HG03196 (cell line): ENCODE measurements around the gene CYP39A1.

Experiments used
- ATAC-seq: cut with Tn5 transposase; IDR thresholded peaks from one replicate; pipeline ENCODE4 v1.9.1; 2021; ENCODE audit not compliant: unreplicated experiment

CYP39A1 gene

DNA sequence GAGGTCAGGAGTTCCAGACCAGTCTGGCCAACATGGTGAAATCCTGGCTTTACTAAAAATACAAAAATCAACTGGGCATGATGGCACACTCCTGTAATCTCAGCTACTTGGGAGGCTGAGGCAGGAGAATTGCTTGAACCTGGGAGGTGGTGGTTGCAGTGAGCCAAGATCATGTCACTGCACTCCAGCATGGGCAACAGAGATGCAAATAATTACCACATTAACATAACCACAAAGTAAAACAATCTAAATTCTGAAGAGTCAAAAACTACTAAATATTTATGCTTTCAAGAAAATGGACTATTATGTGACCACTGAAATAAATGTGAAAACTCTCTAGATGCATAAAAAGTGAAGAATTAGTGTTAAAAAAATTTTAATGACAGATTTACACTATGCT is 59.9 kb downstream of the CYP39A1 start:
- no peak for ATAC-seq

DNA sequence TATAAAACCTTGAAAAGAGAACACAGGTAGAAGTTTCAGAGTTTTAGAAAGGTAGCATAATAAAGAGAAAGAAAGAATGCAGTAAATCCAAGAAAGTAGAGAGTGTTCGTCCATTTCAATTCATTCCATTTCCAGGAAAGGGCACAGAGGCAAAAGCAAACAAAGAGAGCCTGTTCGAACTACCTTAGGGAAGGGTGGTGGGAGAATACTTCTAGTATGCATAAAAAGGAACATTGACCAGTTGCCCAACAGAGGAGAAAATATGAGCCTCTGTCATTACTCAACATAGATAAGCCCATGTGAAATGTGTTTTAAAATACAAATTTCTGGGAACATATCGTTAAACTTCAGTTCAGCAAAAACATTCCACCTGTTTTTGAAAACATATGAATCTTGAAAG is 60.6 kb downstream of the CYP39A1 start:
- no peak for ATAC-seq

DNA sequence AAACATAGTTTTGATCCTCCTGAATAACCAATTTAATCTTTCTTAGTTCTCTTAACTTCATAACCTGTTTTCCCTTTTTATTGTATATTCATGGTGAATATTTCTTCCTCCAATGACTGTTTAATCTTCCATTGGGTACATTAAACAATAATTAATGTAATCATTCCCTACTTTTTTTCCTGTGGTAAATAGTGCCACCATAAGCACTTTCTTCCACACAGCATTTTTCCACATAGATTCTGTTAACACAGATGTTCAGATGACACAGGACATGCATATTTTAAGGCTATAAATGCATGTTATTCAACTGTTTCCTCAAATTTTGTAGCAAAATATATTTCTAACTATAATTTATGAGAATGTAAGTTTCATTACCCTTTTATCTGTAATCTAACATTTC is 61.9 kb downstream of the CYP39A1 start:
- no peak for ATAC-seq

DNA sequence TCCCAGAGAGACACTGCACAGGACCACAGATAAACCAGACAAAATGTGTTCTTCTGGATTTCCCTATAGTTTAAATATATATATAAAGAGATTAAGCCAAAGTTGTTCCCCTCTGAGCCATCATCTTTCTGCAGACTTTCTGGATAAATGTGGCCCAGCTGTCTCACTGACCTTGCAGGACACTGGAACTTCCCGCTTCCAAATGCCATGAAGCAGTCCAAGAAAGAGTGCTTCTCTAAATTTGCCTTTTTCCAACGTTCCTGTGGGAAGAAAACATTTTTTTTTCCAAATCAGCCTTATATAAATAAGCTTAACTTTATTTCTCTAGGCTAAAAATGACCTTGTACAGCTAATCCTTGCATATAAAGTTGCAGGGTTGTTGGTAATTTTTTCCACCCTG is 65.7 kb downstream of the CYP39A1 start:
- no peak for ATAC-seq

DNA sequence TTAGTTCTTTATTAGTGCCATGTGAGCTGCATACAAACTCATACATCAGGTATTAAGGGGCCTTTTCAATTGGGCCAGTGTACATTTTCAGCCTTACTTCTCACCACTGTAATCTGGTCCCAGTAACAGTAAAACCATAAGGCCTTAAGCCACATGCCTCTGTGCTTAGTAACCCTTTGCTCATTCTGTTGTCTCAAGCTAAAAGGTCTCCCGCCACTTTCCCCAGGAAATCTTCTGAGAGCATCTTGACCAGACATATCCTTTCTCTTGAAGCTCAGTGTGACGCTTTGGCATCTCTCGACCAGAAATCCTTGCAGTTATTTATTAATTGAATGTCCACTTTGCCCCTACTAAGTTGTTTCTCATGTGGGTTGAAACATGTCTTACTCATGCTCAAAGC is 68.0 kb downstream of the CYP39A1 start:
- ATAC-seq = no peak

DNA sequence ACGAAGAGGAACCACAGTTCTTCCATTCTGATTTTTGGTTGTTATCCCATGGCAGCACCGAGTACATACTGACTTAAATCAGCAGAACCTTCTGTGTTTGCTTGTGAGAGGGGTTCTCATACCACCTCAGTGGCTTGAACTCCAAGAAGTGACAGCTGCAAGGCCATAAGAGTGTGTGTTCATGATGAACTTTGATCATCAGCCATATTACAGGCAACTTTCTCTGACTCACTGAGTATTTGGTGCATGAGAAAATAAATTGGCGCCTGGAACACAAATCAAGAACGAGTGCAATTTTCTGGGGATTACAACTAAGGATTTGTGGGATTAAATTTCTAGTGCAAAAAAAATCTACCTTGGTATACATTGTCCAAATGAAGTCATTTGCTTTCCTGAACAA is 68.9 kb downstream of the CYP39A1 start:
- no peak for ATAC-seq

DNA sequence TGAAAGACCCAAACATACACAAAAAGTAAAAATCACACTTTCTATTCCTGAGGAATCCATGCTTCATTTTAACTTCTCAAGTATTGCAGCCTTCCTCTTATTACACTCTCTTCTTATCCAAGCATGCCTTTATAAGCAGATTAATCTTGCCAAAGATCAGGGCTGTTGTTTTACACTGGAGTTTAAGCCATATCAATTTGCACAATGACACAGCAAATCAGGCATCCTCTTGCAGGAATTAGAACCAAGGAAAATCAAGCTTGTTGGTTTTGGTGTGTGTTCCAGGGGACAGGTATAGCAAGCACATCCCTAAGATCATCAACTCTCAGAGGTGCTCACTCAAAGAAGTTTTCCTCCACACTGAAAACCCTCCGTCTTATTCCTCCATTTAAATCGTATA is 69.5 kb downstream of the CYP39A1 start:
- no peak for ATAC-seq

DNA sequence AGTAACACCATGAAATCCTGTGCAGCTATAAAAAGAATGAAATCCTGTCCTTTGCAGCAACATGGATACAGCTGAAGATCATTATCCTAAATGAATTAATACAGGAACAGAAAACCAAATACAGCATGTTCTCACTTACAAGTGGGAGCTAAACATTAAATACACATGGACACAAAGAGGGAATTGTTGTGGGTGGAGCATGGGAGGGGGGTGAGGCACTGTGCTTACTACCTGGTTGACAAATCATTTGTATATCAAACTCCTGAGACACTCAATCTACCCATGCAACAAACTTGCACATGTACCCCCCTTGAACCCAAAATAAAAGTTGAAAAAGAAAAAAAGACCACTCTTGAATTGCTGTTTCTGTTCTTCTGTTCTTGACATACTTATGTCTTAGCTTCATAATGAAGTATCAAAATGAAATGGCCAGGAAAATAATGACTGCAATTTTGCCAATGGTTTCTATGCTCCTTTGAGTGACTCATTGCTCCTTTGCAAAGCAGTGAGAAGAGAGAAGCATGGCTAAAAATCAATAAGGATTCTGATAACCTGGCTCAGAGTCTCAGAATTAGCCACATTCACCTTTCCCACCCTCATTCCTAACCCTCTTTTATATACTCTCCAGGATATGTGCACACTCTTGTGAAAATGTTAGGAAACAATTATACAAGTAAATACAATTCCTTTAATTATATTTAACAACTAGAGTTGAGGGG is 71.0 kb downstream of the CYP39A1 start:
- no peak for ATAC-seq

DNA sequence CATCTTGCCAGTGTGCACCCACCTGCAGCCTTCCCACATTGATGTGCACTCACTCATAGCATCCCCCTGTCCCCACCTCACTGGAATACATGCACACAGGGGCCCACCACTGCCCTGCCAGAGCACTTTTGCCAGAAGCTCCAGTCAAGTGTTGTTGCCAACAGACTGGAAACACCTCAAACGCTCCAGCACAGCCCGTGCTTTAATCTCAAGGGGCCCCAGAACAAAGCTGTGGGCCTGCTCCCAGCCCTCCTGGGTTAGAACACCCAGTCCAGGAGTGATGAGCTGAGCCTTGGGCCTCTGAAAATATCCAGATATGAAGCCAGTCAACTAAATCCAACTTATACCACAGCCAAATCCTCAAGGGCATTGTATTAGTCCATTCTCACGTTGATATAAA is 77.1 kb downstream of the CYP39A1 start:
- no peak for ATAC-seq

DNA sequence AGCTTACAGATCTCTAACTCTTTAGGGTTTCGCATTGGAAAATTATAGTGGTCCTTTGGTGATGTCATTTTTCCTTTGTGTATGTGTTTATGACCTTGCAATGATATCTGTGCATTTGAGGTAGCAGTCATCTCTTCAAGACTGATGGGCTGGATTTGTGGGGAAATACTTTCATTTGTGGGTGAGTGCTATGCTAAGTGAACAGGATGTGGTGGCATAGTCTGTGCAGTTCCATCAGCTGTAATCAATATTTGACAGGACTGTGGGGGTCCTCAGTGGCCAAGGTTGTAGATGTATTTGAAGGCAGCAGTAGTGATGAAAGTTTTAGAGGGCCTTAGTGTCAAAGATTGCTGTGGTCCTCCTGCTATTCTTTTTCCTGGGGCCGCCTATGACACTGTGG is 79.5 kb downstream of the CYP39A1 start:
- no peak for ATAC-seq

DNA sequence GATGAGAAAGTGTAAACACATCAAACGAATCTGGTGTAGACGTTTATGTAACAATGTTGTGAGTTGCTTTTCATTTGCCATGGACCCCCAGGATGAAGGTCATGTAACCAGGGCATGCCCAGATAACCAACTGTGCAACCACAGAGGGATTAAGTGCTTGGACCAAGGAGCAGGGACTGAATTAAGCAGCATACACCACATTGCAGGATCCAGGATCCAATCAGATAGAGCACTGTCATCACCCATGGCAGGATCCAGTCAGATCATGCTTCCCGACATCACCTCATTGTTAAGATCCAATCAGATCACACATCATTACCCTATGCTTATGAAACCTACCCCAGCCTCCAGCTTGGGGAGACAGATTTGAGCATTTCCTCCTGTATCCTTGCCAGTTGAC is 87.1 kb downstream of the CYP39A1 start:
- ATAC-seq = no peak

DNA sequence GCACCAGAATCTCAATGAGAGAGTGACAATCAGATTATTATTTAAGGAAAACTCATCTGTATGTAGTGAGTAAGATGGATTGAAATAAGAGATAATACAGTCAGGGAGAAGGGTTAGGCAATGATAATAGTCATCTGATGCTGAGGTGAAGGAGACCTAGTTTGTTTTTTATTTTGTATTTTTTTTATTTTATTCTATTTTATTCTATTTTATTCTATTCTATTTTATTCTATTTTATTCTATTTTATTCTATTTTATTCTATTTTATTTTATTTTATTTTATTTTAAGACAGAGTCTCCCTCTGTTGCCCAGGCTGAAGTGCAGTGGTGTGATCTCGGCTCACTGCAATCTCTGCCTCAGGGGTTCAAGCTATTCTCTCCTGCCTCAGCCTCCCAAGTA is 88.7 kb downstream of the CYP39A1 start:
- ATAC-seq = no peak

DNA sequence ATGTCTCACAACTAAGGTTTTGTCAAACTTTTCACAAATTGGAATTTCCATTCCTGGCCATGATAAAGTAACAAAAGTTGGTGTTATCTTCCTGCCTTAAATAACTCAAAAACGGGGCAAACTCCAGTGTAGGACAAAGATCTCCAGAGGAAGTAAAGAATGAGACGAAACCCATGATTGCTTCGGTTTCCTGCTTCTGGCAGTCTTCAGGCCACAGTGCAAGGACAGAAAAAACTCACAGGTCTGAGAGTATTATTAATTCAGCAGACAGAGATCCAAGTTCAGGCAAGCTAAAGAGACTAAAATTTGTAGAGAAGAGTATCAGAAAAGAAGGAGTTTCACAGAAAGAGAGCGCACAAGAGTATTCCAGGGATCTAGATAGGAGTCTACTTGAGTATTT is 96.6 kb downstream of the CYP39A1 start:
- ATAC-seq = no peak

DNA sequence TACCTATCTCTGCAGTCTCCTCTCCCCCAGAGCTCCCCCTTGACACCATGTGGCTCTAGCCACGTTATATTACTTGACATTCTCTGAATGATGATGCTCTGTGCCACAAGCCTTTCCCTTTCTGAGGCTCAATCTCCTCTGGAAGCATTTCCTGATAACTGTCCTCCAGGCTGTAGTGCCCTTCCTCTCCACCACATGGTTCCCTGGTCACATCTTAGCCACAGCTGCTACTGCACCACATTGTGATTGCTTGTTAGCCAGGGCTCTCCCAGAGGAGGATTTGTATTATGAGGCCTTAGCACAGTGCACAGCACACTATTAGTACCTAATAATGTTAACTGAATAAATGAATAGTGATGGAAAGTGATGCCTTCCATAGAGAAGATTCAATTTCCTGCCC is 97.5 kb downstream of the CYP39A1 start:
- no peak for ATAC-seq

DNA sequence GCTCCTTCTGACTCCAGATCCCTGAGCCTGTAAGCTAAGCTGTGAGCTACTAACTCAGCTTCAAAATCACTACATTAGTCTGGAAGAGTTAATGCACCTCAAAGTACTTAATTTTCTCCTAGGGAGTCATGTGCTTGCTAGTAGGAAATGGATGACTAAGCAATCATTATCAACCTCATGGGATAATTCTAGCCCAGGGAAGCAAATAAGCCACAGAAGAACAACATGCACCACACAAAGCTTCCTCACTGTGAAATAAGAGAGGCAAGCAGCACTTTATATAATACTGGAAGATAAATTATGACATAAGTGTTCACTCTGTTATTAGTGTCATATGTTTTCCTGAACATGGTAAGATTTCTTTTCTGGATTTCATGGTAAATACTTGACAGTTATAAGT is 103.5 kb downstream of the CYP39A1 start:
- no peak for ATAC-seq

DNA sequence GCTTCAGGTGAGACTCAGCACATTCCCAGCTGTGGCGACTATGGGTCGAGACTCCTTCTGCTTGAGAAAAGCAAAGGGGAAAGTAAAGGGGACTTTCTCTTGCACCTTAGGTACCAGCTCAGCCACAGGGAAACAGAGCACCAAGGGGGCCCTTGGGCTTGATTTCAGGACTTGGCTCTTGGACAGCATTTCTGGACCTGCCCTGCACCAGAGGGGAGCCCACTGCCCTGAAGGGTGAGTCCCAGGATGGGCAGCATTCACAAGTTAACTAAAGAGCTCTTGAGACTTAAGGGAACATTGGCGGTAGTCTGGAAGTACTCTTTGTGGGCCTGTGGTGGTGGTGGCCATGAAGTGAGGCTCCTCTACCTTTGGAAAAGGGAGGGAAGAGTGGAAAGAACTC is 111.1 kb downstream of the CYP39A1 start:
- ATAC-seq = no peak

DNA sequence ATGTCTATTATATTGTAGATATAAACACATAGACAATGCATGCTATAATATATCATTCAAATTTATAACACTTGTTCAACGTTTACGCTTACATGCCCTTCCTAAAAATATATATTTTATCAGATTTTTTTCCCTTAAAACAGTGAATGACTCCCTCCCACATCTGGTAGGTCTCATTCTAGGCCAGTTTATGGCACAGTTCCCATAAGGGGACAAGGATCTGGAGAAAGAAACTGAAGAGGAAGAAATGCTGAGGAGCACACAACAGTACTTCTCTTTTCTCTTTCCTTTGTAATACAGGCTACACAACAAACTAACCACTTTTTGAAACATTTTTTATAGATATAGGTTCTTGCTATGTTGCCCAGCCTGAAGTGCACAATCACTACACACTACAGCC is 112.8 kb downstream of the CYP39A1 start:
- ATAC-seq = no peak

DNA sequence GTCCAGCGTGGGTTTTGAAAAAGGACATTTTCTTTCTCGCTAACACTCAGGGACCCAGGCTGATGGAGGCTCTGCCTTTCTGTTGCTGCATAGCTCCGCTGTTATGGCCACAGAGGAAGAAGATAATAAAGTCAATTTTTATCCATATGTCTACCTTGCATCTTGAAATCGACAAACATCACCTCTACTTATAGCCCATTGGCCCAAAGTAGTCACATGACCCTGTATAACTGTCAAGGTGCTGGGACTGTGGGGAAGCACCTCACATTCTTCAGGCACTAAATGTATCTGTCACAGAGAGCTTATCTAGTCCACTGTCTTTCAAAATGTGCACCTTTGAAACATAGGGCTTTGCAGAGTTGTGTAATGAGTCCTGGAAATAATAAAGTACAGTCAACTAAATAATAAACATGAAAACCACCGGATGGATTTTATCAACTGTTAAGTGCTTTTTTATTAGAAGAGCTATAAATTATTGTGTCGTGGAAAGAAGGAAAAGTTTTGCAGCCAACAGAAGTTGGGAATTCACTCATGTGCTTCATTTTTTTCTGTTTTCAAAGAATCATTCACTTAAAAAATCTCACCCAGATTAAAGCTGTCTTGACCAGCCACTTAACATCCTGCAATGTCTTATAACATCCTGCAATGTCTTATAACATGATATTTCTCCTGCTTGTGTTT is 113.7 kb downstream of the CYP39A1 start:
- no peak for ATAC-seq

DNA sequence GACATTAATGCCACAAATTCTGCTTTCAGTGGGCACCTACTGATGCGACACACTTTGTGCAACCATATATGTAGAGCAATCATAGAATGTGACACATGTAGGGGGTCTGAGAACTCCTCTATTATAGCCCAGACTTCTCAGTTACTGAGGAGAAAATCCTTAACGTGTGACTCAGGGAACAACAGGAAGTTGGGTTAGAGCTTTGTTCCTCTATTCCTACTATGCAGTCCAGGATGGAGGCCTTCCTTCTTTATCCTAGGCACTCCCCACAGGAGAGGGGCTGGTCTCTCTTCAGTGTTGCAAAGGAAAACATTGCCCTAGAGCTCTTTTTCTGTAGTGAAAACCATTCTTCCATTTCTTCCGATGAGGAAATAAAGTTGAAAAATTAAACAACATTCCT is 121.7 kb downstream of the CYP39A1 start:
- ATAC-seq = no peak

DNA sequence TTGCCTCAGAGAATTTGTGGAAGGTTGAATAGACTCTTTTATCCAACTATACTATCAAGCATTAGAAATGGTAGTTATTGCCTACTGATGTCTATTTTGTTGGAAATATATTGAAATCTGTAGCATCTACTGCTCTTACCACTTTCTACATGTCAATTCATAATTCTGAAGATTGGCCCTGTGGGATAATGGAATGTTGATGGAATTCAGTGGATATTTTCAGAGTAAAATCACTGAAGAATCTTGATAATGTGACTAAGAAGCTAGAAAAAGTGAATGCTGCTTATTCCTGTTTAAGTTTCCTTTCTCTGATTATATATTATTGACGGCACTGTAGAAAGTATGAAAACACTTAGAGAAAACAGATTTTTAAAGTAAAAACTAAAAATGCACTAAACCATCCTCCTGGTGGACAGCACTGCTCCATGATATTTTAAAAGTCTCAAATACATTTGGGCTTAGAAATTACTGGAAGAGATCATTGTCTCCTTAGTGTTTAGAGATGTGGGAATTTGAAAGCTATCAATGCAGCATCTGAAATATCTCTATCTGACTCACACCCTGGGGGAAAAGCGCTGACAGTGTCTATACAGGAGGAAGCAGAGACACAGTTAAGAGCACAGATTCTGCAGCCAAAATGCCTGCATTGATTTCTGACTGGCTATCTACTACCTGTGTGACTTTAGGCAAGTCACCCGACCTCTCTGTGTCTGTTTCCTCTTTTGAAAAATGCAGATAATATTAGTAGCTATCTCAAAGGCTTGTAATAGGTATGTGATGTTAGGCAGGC is 123.5 kb downstream of the CYP39A1 start:
- ATAC-seq = no peak

DNA sequence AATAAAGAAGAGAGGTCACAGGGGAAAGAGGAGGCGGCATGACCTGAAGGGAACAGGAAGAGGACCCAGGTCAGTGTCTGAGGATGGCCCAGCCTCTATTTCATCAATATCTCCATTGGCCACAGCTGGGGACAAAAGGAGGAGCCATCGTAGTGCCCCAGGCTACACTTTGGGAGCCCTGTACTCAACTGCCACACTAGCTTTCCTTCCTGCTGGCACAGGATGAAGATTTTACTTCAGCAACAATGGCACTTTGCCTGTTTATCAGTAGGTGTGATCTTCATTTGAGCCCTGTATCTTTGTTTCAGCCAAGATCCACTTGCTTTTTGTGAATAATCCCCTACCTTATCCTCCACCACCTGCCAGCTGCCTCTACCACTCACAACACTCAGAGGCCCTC is 126.0 kb downstream of the CYP39A1 start:
- ATAC-seq = no peak

DNA sequence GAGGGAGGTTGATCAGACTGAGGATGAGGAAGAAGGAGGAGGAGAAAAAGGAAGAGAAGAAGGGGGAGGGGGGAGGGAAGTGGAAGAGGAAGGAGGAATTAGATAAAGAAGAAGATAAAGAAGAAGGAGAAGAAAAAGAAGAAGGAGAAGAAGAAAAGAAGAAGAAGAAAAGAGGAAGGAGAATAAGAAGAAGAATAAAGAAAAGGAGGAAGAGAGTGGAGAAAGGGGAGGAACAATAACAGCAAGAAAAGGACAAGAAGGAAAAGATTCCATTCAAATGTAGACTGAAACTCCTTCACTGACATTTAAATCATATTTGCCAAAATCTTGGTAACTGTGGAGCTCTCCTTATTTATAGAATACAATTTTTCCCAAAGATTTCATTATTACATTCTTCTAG is 127.0 kb downstream of the CYP39A1 start:
- no peak for ATAC-seq
